DMS 273 (cell line): Measurements from ENCODE around the gene PYGL.
"Not testable (repeated sequence)": the region's sequence is repeated elsewhere in the genome, so short reads cannot be mapped to it uniquely, and the experiment has no call there.

Experiments used
- DNase-seq: peaks from one replicate; lab custom pipeline; 2025; ENCODE audit not compliant: unreplicated experiment; lab: John Stamatoyannopoulos, UW

PYGL gene

GRCh38 chr14:50928002-50928635 lies 16.2 kb downstream of the PYGL start:
- DNase-seq, result no peak

- DNase-seq, result no peak
Observed at GRCh38 chr14:50926851-50927386, 17.4 kb downstream of the PYGL start.

- DNase-seq, result no peak
Observed at GRCh38 chr14:50924843-50925242, 19.4 kb downstream of the PYGL start.

GRCh38 chr14:50924236-50924635 lies 20.0 kb downstream of the PYGL start:
- no peak for DNase-seq

GRCh38 chr14:50922803-50923202 lies 21.5 kb downstream of the PYGL start:
- DNase-seq, result no peak

GRCh38 chr14:50920482-50921230 lies 23.6 kb downstream of the PYGL start:
- peak; percentile 21 for DNase-seq

GRCh38 chr14:50919524-50919923 lies 24.8 kb downstream of the PYGL start:
- DNase-seq, result not testable (repeated sequence)

GRCh38 chr14:50917449-50917848 lies 26.8 kb downstream of the PYGL start:
- DNase-seq, result no peak

GRCh38 chr14:50910495-50911420 lies 33.5 kb downstream of the PYGL start:
- no peak for DNase-seq

GRCh38 chr14:50906326-50907065 lies 37.8 kb downstream of the PYGL start:
- DNase-seq, result no peak

GRCh38 chr14:50904719-50905118 lies 39.6 kb downstream of the PYGL start:
- DNase-seq, result no peak

- no peak for DNase-seq
Observed at GRCh38 chr14:50901361-50901760, 42.9 kb downstream of the PYGL start.

GRCh38 chr14:50897658-50898175 lies 46.6 kb downstream of the PYGL start:
- DNase-seq, result no peak

- DNase-seq, result not testable (repeated sequence)
Observed at GRCh38 chr14:50897005-50897404, 47.3 kb downstream of the PYGL start.

- not testable (repeated sequence) for DNase-seq
Observed at GRCh38 chr14:50896421-50896820, 47.9 kb downstream of the PYGL start.

GRCh38 chr14:50892255-50892654 lies 52.0 kb downstream of the PYGL start:
- DNase-seq, result no peak

- DNase-seq, result no peak
Observed at GRCh38 chr14:50887476-50887875, 56.8 kb downstream of the PYGL start.

- no peak for DNase-seq
Observed at GRCh38 chr14:50883827-50884197, 60.5 kb downstream of the PYGL start.

- DNase-seq, result no peak
Observed at GRCh38 chr14:50882932-50883826, 61.1 kb downstream of the PYGL start.
